IMR-90 (cell line): ENCODE data around the gene SLC7A9. TPM values are rescaled to one million over a fixed set of nuclear protein-coding genes. Genes with fewer than 3 reads are reported as not detected.

Source experiments
- ATAC-seq: fragments of 200-7000 bp; cut with Tn5 transposase; 2 replicates; pipeline ENCODE4 v1.9.1; 2020; ENCODE audit warnings: low read depth, mild to moderate bottlenecking, moderate library complexity
- BruUV-seq: library from RNA; stranded (reverse); fragments of 400-500 nt; replicated peaks from 2 replicates; lab custom pipeline; 2021; lab: Mats Ljungman, UMichigan
- CTCF ChIA-PET: fragments of 300-600 bp; formaldehyde crosslinking; extraction: SDS; loops from one replicate; lab custom pipeline; 2021; ENCODE audit warnings: antibody characterized with exemption; lab: Yijun Ruan, JAX
- POLR2A ChIA-PET: fragments of 300-600 bp; sonication (Branson Sonifier 250); formaldehyde crosslinking; loops from one replicate; lab custom pipeline; 2022; ENCODE audit warnings: antibody characterized with exemption; ENCODE audit not compliant: unreplicated experiment; lab: Charles Lee
- DNase-seq: peaks from one replicate; pipeline ENCODE4 v3.0.0; 2013
- H2AFZ ChIP-seq: replicated peaks from 2 replicates; pipeline ENCODE3; 2013; ENCODE audit warnings: low read length, mild to moderate bottlenecking; ENCODE audit not compliant: poor library complexity
- H2AK5ac ChIP-seq: 2 replicates; pipeline ENCODE4 v1.6.1; 2013; ENCODE audit warnings: low read depth, low read length, inconsistent platforms
- H2AK9ac ChIP-seq: replicated peaks from 2 replicates; pipeline ENCODE3; 2013; ENCODE audit warnings: mild to moderate bottlenecking, low read depth, low read length, moderate library complexity; ENCODE audit not compliant: poor library complexity
- H2BK120ac ChIP-seq: 2 replicates; pipeline ENCODE4 v1.6.1; 2013; ENCODE audit warnings: low read depth, low read length, inconsistent platforms
- H2BK15ac ChIP-seq: 3 replicates; pipeline ENCODE4 v1.6.1; 2013; ENCODE audit warnings: low read depth, low read length, inconsistent platforms
- H2BK20ac ChIP-seq: 2 replicates; pipeline ENCODE4 v1.6.1; 2013; ENCODE audit warnings: low read depth, mild to moderate bottlenecking, inconsistent platforms, low read length, moderate library complexity
- H2BK5ac ChIP-seq: 2 replicates; pipeline ENCODE4 v1.6.1; 2013; ENCODE audit warnings: mild to moderate bottlenecking, low read depth, low read length, inconsistent platforms; ENCODE audit not compliant: poor library complexity, severe bottlenecking
- H3K14ac ChIP-seq: replicated peaks from 2 replicates; pipeline ENCODE4 v1.6.1; 2013; ENCODE audit warnings: low read depth, low read length, inconsistent platforms
- H3K18ac ChIP-seq: 2 replicates; pipeline ENCODE4 v1.6.1; 2013; ENCODE audit warnings: low read depth, low read length, control low read depth
- H3K23ac ChIP-seq: 2 replicates; pipeline ENCODE4 v1.6.1; 2013; ENCODE audit warnings: low read depth, low read length, inconsistent platforms
- H3K27ac ChIP-seq: 2 replicates; pipeline ENCODE4 v1.5.1; 2013; ENCODE audit warnings: mild to moderate bottlenecking, control low read depth, low read length; ENCODE audit not compliant: insufficient read depth
- H3K27me3 ChIP-seq: 2 replicates; pipeline ENCODE4 v1.6.1; 2013; ENCODE audit warnings: low read length; ENCODE audit not compliant: control insufficient read depth, insufficient read depth
- H3K36me3 ChIP-seq: 2 replicates; pipeline ENCODE4 v1.6.1; 2013; ENCODE audit warnings: low read length, mixed read lengths; ENCODE audit not compliant: control insufficient read depth, insufficient read depth
- H3K4ac ChIP-seq: 2 replicates; pipeline ENCODE4 v1.6.1; 2013; ENCODE audit warnings: low read depth, low read length, inconsistent platforms
- H3K4me1 ChIP-seq: 2 replicates; pipeline ENCODE4 v1.6.1; 2013; ENCODE audit warnings: low read length, mixed read lengths; ENCODE audit not compliant: control insufficient read depth, insufficient read depth
- H3K4me2 ChIP-seq: 2 replicates; pipeline ENCODE4 v1.6.1; 2013; ENCODE audit warnings: low read depth, mild to moderate bottlenecking, control low read depth, low read length, moderate library complexity
- H3K4me3 ChIP-seq: 2 replicates; pipeline ENCODE4 v1.5.1; 2013; ENCODE audit warnings: low read depth, mild to moderate bottlenecking, control low read depth, low read length, moderate library complexity; ENCODE audit not compliant: insufficient read depth
- H3K56ac ChIP-seq: 2 replicates; pipeline ENCODE4 v1.6.1; 2013; ENCODE audit warnings: low read length, inconsistent platforms; ENCODE audit not compliant: insufficient read depth; ENCODE audit errors: extremely low read depth
- H3K79me1 ChIP-seq, 2 experiments: 2 replicates each; pipeline ENCODE4 v1.6.1; 2013; ENCODE audit warnings: low read length in 2 of 2, inconsistent platforms in 1 of 2, low read depth in 1 of 2
- H3K9ac ChIP-seq: 2 replicates; pipeline ENCODE4 v1.6.1; 2013; ENCODE audit warnings: low read depth, low read length, control low read depth
- H3K9me1 ChIP-seq: 2 replicates; pipeline ENCODE4 v1.6.1; 2013; ENCODE audit warnings: low read length, inconsistent platforms; ENCODE audit not compliant: insufficient read depth
- H3K9me3 ChIP-seq: 2 replicates; pipeline ENCODE4 v1.6.1; 2013; ENCODE audit warnings: low read length; ENCODE audit not compliant: control insufficient read depth, insufficient read depth
- H4K20me1 ChIP-seq: 2 replicates; pipeline ENCODE4 v1.6.1; 2013; ENCODE audit warnings: low read length, inconsistent platforms; ENCODE audit not compliant: insufficient read depth
- H4K5ac ChIP-seq: 2 replicates; pipeline ENCODE4 v1.6.1; 2013; ENCODE audit warnings: mild to moderate bottlenecking, low read depth, low read length, control low read depth
- H4K8ac ChIP-seq, 2 experiments: 2 replicates each; pipeline ENCODE4 v1.6.1; 2013; ENCODE audit warnings: low read depth in 2 of 2, low read length in 2 of 2, control low read depth in 1 of 2, inconsistent platforms in 1 of 2
- H4K91ac ChIP-seq: 2 replicates; pipeline ENCODE4 v1.6.1; 2013; ENCODE audit warnings: low read depth, low read length, inconsistent platforms; ENCODE audit not compliant: insufficient read depth
- CHD1 ChIP-seq: IDR thresholded peaks from 2 replicates; pipeline ENCODE4 v1.6.1; 2012; ENCODE audit warnings: low read depth, low read length, improper control_type of control experiment
- MAFK ChIP-seq: IDR thresholded peaks from 2 replicates; pipeline ENCODE4 v1.6.1; 2012; ENCODE audit warnings: low read depth, low read length, improper control_type of control experiment
- RFX5 ChIP-seq: IDR thresholded peaks from 2 replicates; pipeline ENCODE4 v1.8.0; 2012; ENCODE audit warnings: low read depth, mild to moderate bottlenecking, low read length, moderate library complexity
- USF2 ChIP-seq: fragments of 150-350 bp; IDR thresholded peaks from 2 replicates; pipeline ENCODE4 v1.6.1; 2017; ENCODE audit warnings: mild to moderate bottlenecking, antibody characterized with exemption, low read length, low read depth
- WGBS, 2 experiments: methylation state at CpG; one replicate each; pipeline versions ENCODE4 v1.1.5 to v1.1.7; 2013; ENCODE audit warnings: missing lambda C conversion rate in 2 of 2; ENCODE audit not compliant: insufficient read length in 1 of 2; ENCODE audit errors: extremely low coverage in 2 of 2; 5-methylcytosine and 5-hydroxymethylcytosine counted together
- dilution Hi-C: fragments of 300-500 bp; cut with HindIII; formaldehyde crosslinking; loops from one replicate; pipeline ENCODE4 v1.14.3; 2018; ENCODE audit warnings: low sequenced_read_pairs; ENCODE audit not compliant: unreplicated experiment
- in situ Hi-C: fragments of 300-500 bp; cut with MboI; formaldehyde crosslinking; loops from 3 replicates; pipeline ENCODE4 v1.14.3; 2019; ENCODE audit warnings: low sequenced_read_pairs, inconsistent platforms, mixed read lengths
- intact Hi-C: fragments of 100-400 bp; cut with micrococcal nuclease; formaldehyde crosslinking; loops from 2 replicates; pipeline ENCODE4 v1.10.0; 2022
- microRNA-seq, 2 experiments: library from miRNA; stranded (forward) in 1 of 2; unstranded in 1 of 2; fragments of 10-50 nt in 1 of 2; fragments of <30 nt in 1 of 2; gene quantifications in 1 of 2; microRNA quantifications in 1 of 2; one replicate each; pipeline versions ENCODE3 to v1.1.0; 2013 to 2020; ENCODE audit not compliant: insufficient read depth in 1 of 2, insufficient read length in 1 of 2, unreplicated experiment in 1 of 2
- polyA plus RNA-seq, 3 experiments: library from polyadenylated mRNA; depleted of rRNA; stranded (reverse); fragments of >200 nt; gene quantifications; 2 replicates each; pipeline ENCODE4 v1.2.3, GENCODE V29; 2012; ENCODE audit warnings: low replicate concordance in 1 of 3
- small RNA-seq, 5 experiments: library from RNA; depleted of rRNA; stranded (forward); fragments of <200 nt; gene quantifications; one replicate each; pipeline ENCODE3, GENCODE V24; 2012
- total RNA-seq: library from RNA; depleted of rRNA; stranded (reverse); fragments of >200 nt; gene quantifications from 2 replicates; pipeline ENCODE4 v1.2.3, GENCODE V29; 2012; rRNA removed

The SLC7A9 gene
- total and polyA plus RNA-seq, 2 of the 4 experiments (the other 2 are of a cell fraction), result not detected

DNA sequence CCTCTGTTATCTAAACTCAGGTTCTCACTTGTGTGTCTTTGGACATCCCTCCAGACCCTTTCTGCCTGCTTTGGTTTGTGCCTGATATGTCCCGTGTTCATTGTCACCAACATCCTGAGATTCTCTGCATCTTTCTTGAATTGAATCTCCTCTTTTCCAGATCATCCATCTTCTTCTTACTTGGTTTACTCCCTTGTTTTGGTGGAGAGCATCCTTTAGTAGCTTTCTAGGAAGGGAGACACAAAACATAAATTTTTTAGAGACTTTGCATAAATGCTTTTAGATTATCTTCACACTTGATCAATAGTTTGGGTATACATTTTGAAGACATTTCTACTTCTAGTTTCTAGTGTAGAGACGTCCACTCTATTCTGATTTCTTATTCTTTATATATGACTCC, 88.3 kb downstream of the SLC7A9 start:
- CTCF ChIA-PET, result no interaction called here
- DNase-seq, result no peak
- in situ Hi-C loops, result no loop called here

More for the DNA sequence above, 88.3 kb downstream of the SLC7A9 start:
- Histone ChIP-seq H2AFZ (no peak overlapping the region), H3K36me3 (no peaks in the 10 kb centered on the region), H3K9ac (no peak overlapping the region), H2AK9ac (no peak overlapping the region), H3K9me3 (no peaks in the 10 kb centered on the region), H3K4me3 (no peak overlapping the region), H3K79me1 (no peaks in the 10 kb centered on the region), H3K18ac (no peak overlapping the region), H3K14ac (no peak overlapping the region), H4K8ac (no peak overlapping the region), H2BK5ac (no peak overlapping the region), H2BK20ac (no peak overlapping the region), H4K5ac (no peak overlapping the region), H3K56ac (no peak overlapping the region), H2AK5ac (no peak overlapping the region), H3K4me2 (no peak overlapping the region), H2BK15ac (no peak overlapping the region), H4K20me1 (no peaks in the 10 kb centered on the region), H3K9me1 (no peaks in the 10 kb centered on the region), H2BK120ac (no peak overlapping the region), H3K27ac (no peak overlapping the region), H3K4ac (no peak overlapping the region), H4K91ac (no peak overlapping the region), H3K27me3 (no peaks in the 10 kb centered on the region), H3K23ac (no peak overlapping the region), H3K4me1 (no peaks in the 10 kb centered on the region)
- no TSS peak for BruUV-seq
- no CpG with 5 or more reads among the region's 2 CpGs for WGBS, 2 experiments
- TF ChIP-seq USF2 (no peak), CHD1 (no peak), RFX5 (no peak), MAFK (no peak)
- POLR2A ChIA-PET, result no interaction called here
- dilution Hi-C loops, result no loop called here
- ATAC-seq, result no peak
- intact Hi-C loops, result no loop called here

Small RNA genes within 50 kb of the gene (microRNA-seq; reads per million reads assigned to microRNA genes)
- gene RN7SKP22 (ENCODE audit: insufficient read depth, insufficient read length), result not detected

Small RNA genes within 50 kb of the gene (small RNA-seq; reads per million reads assigned to genes)
- gene RN7SKP22, result 0 reads per million in 5 experiments

Other genes with a start within 250 kb of the SLC7A9 start
- gene ANKRD27, start 194.6 kb downstream of the SLC7A9 start, total RNA-seq, result 31.4 and 35.0 TPM in 2 replicates
- 15.7 and 16.7 TPM in 2 replicates for gene ANKRD27, start 194.6 kb downstream of the SLC7A9 start, polyA plus RNA-seq (2012; rRNA removed)
- 0.18 and 0.28 TPM in 2 replicates for gene RGS9BP, start 193.9 kb downstream of the SLC7A9 start, total RNA-seq
- 0.03 and 0.06 TPM in 2 replicates for gene RGS9BP, start 193.9 kb downstream of the SLC7A9 start, polyA plus RNA-seq (2012; rRNA removed)
- gene NUDT19, start 177.9 kb downstream of the SLC7A9 start, total RNA-seq, result 4.5 and 6.4 TPM in 2 replicates
- 3.4 and 4.1 TPM in 2 replicates for gene NUDT19, start 177.9 kb downstream of the SLC7A9 start, polyA plus RNA-seq (2012; rRNA removed)
- gene TDRD12, start 150.0 kb downstream of the SLC7A9 start, total RNA-seq, result under 0.01 TPM in 2 replicates
- gene TDRD12, start 150.0 kb downstream of the SLC7A9 start, polyA plus RNA-seq (2012; rRNA removed), result 0.03 and 0.07 TPM in 2 replicates
- gene CEP89, start 102.2 kb upstream of the SLC7A9 start, total RNA-seq, result 5.8 and 7.2 TPM in 2 replicates
- 15.7 and 17.4 TPM in 2 replicates for gene CEP89, start 102.2 kb upstream of the SLC7A9 start, polyA plus RNA-seq (2012; rRNA removed)
- gene FAAP24, start 102.5 kb upstream of the SLC7A9 start, total RNA-seq, result 2.2 TPM in 2 replicates
- gene FAAP24, start 102.5 kb upstream of the SLC7A9 start, polyA plus RNA-seq (2012; rRNA removed), result 2.3 and 2.6 TPM in 2 replicates
- 2.2 and 2.3 TPM in 2 replicates for gene RHPN2, start 195.1 kb upstream of the SLC7A9 start, total RNA-seq
- gene RHPN2, start 195.1 kb upstream of the SLC7A9 start, polyA plus RNA-seq (2012; rRNA removed), result 3.1 and 4.0 TPM in 2 replicates
- gene GPATCH1, start 211.4 kb upstream of the SLC7A9 start, total RNA-seq, result 7.5 and 8.3 TPM in 2 replicates
- gene GPATCH1, start 211.4 kb upstream of the SLC7A9 start, polyA plus RNA-seq (2012; rRNA removed), result 5.1 and 6.6 TPM in 2 replicates